ENCODE data around the gene KLHL8.

Gene KLHL8

GRCh38 chr4:87220094-87220822 lies at the start of gene KLHL8:
TSS of gene KLHL8 (minus strand) at chr4:87220618. CDS start at chr4:87195539, 25,079 bp downstream.
- H3K4me1 ChIP-seq (ENCODE audit: control insufficient read depth in 2 of 2, insufficient read depth in 2 of 2, low read length in 2 of 2): peaks cover 0 to 5% of the 10 kb centered on the region in 2 donors
- H3K4me3 ChIP-seq (ENCODE audit: low read length in 2 of 2): peak within 1 kb of the TSS; percentile 98 to 99
- H3K27me3 ChIP-seq (ENCODE audit: control insufficient read depth in 2 of 2, insufficient read depth in 2 of 2, low read length in 2 of 2): no peaks in the 10 kb centered on the region
- peak within 1 kb of the TSS; percentile 85 to 88 for H3K27ac ChIP-seq (ENCODE audit: low read depth in 2 of 2, low read length in 2 of 2)
- H3K9ac ChIP-seq (ENCODE audit: low read depth in 1 of 2, low read length in 2 of 2): peak within 1 kb of the TSS; percentile 86 to 95
- H3K36me3 ChIP-seq (ENCODE audit: control insufficient read depth in 2 of 2, insufficient read depth in 2 of 2, low read length in 2 of 2): no peaks in the 10 kb centered on the region
- no peaks in the 10 kb centered on the region for H3K9me3 ChIP-seq (ENCODE audit: control insufficient read depth in 2 of 2, low read length in 2 of 2)

- Histone ChIP-seq H3K4me3 (ENCODE audit: low read length in 2 of 2) (no peak overlapping the region), H3K9ac (ENCODE audit: low read depth in 1 of 2, low read length in 2 of 2) (no peak overlapping the region), H3K27ac (ENCODE audit: low read depth in 2 of 2, low read length in 2 of 2) (no peak overlapping the region), H3K36me3 (ENCODE audit: control insufficient read depth in 2 of 2, insufficient read depth in 2 of 2, low read length in 2 of 2) (no peaks in the 10 kb centered on the region), H3K27me3 (ENCODE audit: control insufficient read depth in 2 of 2, insufficient read depth in 2 of 2, low read length in 2 of 2) (no peaks in the 10 kb centered on the region), H3K4me1 (ENCODE audit: control insufficient read depth in 2 of 2, insufficient read depth in 2 of 2, low read length in 2 of 2) (no peaks in the 10 kb centered on the region), H3K9me3 (ENCODE audit: control insufficient read depth in 2 of 2, low read length in 2 of 2) (no peaks in the 10 kb centered on the region)
These were observed 49.7 kb upstream of the KLHL8 start for GRCh38 chr4:87270144-87270543.

GRCh38 chr4:87268411-87268810 lies 48.0 kb upstream of the KLHL8 start:
- no peaks in the 10 kb centered on the region for H3K4me1 ChIP-seq (ENCODE audit: control insufficient read depth in 2 of 2, insufficient read depth in 2 of 2, low read length in 2 of 2)
- H3K9me3 ChIP-seq (ENCODE audit: control insufficient read depth in 2 of 2, low read length in 2 of 2): no peaks in the 10 kb centered on the region
- H3K9ac ChIP-seq (ENCODE audit: low read depth in 1 of 2, low read length in 2 of 2): no peak overlapping the region
- no peak overlapping the region for H3K27ac ChIP-seq (ENCODE audit: low read depth in 2 of 2, low read length in 2 of 2)
- no peaks in the 10 kb centered on the region for H3K36me3 ChIP-seq (ENCODE audit: control insufficient read depth in 2 of 2, insufficient read depth in 2 of 2, low read length in 2 of 2)
- H3K4me3 ChIP-seq (ENCODE audit: low read length in 2 of 2): no peak overlapping the region
- H3K27me3 ChIP-seq (ENCODE audit: control insufficient read depth in 2 of 2, insufficient read depth in 2 of 2, low read length in 2 of 2): no peaks in the 10 kb centered on the region

GRCh38 chr4:87266986-87267385 lies 46.6 kb upstream of the KLHL8 start:
- H3K27me3 ChIP-seq (ENCODE audit: control insufficient read depth in 2 of 2, insufficient read depth in 2 of 2, low read length in 2 of 2): no peaks in the 10 kb centered on the region
- H3K9ac ChIP-seq (ENCODE audit: low read depth in 1 of 2, low read length in 2 of 2): no peak overlapping the region
- H3K4me3 ChIP-seq (ENCODE audit: low read length in 2 of 2): no peak overlapping the region
- H3K9me3 ChIP-seq (ENCODE audit: control insufficient read depth in 2 of 2, low read length in 2 of 2): peaks cover 0 to 5% of the 10 kb centered on the region in 2 donors
- no peaks in the 10 kb centered on the region for H3K36me3 ChIP-seq (ENCODE audit: control insufficient read depth in 2 of 2, insufficient read depth in 2 of 2, low read length in 2 of 2)
- no peak overlapping the region for H3K27ac ChIP-seq (ENCODE audit: low read depth in 2 of 2, low read length in 2 of 2)
- no peaks in the 10 kb centered on the region for H3K4me1 ChIP-seq (ENCODE audit: control insufficient read depth in 2 of 2, insufficient read depth in 2 of 2, low read length in 2 of 2)

- H3K9me3 ChIP-seq (ENCODE audit: control insufficient read depth in 2 of 2, low read length in 2 of 2): peaks cover 0 to 5% of the 10 kb centered on the region in 2 donors
- no peak overlapping the region for H3K9ac ChIP-seq (ENCODE audit: low read depth in 1 of 2, low read length in 2 of 2)
- no peaks in the 10 kb centered on the region for H3K27me3 ChIP-seq (ENCODE audit: control insufficient read depth in 2 of 2, insufficient read depth in 2 of 2, low read length in 2 of 2)
- no peak overlapping the region for H3K27ac ChIP-seq (ENCODE audit: low read depth in 2 of 2, low read length in 2 of 2)
- H3K36me3 ChIP-seq (ENCODE audit: control insufficient read depth in 2 of 2, insufficient read depth in 2 of 2, low read length in 2 of 2): no peaks in the 10 kb centered on the region
- H3K4me3 ChIP-seq (ENCODE audit: low read length in 2 of 2): no peak overlapping the region
- no peaks in the 10 kb centered on the region for H3K4me1 ChIP-seq (ENCODE audit: control insufficient read depth in 2 of 2, insufficient read depth in 2 of 2, low read length in 2 of 2)
These were observed 42.5 kb upstream of the KLHL8 start for GRCh38 chr4:87262886-87263285.

- Histone ChIP-seq H3K4me1 (ENCODE audit: control insufficient read depth in 2 of 2, insufficient read depth in 2 of 2, low read length in 2 of 2) (no peaks in the 10 kb centered on the region), H3K27ac (ENCODE audit: low read depth in 2 of 2, low read length in 2 of 2) (no peak overlapping the region), H3K4me3 (ENCODE audit: low read length in 2 of 2) (no peak overlapping the region), H3K27me3 (ENCODE audit: control insufficient read depth in 2 of 2, insufficient read depth in 2 of 2, low read length in 2 of 2) (no peaks in the 10 kb centered on the region), H3K36me3 (ENCODE audit: control insufficient read depth in 2 of 2, insufficient read depth in 2 of 2, low read length in 2 of 2) (no peaks in the 10 kb centered on the region), H3K9me3 (ENCODE audit: control insufficient read depth in 2 of 2, low read length in 2 of 2) (peaks cover 0 to 5% of the 10 kb centered on the region in 2 donors), H3K9ac (ENCODE audit: low read depth in 1 of 2, low read length in 2 of 2) (no peak overlapping the region)
These were observed 40.1 kb upstream of the KLHL8 start for GRCh38 chr4:87260477-87260876.

GRCh38 chr4:87258677-87259076 lies 38.3 kb upstream of the KLHL8 start:
- Histone ChIP-seq H3K9me3 (ENCODE audit: control insufficient read depth in 2 of 2, low read length in 2 of 2) (peaks cover 0 to 5% of the 10 kb centered on the region in 2 donors), H3K27ac (ENCODE audit: low read depth in 2 of 2, low read length in 2 of 2) (no peak overlapping the region), H3K9ac (ENCODE audit: low read depth in 1 of 2, low read length in 2 of 2) (no peak overlapping the region), H3K4me3 (ENCODE audit: low read length in 2 of 2) (no peak overlapping the region), H3K36me3 (ENCODE audit: control insufficient read depth in 2 of 2, insufficient read depth in 2 of 2, low read length in 2 of 2) (no peaks in the 10 kb centered on the region), H3K27me3 (ENCODE audit: control insufficient read depth in 2 of 2, insufficient read depth in 2 of 2, low read length in 2 of 2) (no peaks in the 10 kb centered on the region), H3K4me1 (ENCODE audit: control insufficient read depth in 2 of 2, insufficient read depth in 2 of 2, low read length in 2 of 2) (no peaks in the 10 kb centered on the region)

- Histone ChIP-seq H3K9ac (ENCODE audit: low read depth in 1 of 2, low read length in 2 of 2) (no peak overlapping the region), H3K27me3 (ENCODE audit: control insufficient read depth in 2 of 2, insufficient read depth in 2 of 2, low read length in 2 of 2) (no peaks in the 10 kb centered on the region)
These were observed 37.1 kb upstream of the KLHL8 start for GRCh38 chr4:87257523-87257922.

GRCh38 chr4:87255755-87256154 lies 35.3 kb upstream of the KLHL8 start:
- Histone ChIP-seq H3K27me3 (ENCODE audit: control insufficient read depth in 2 of 2, insufficient read depth in 2 of 2, low read length in 2 of 2) (no peaks in the 10 kb centered on the region), H3K4me1 (ENCODE audit: control insufficient read depth in 2 of 2, insufficient read depth in 2 of 2, low read length in 2 of 2) (no peaks in the 10 kb centered on the region), H3K36me3 (ENCODE audit: control insufficient read depth in 2 of 2, insufficient read depth in 2 of 2, low read length in 2 of 2) (no peaks in the 10 kb centered on the region), H3K9ac (ENCODE audit: low read depth in 1 of 2, low read length in 2 of 2) (no peak overlapping the region), H3K27ac (ENCODE audit: low read depth in 2 of 2, low read length in 2 of 2) (no peak overlapping the region), H3K4me3 (ENCODE audit: low read length in 2 of 2) (no peak overlapping the region), H3K9me3 (ENCODE audit: control insufficient read depth in 2 of 2, low read length in 2 of 2) (no peaks in the 10 kb centered on the region)

More at GRCh38 chr4:87257523-87257922, 37.1 kb upstream of the KLHL8 start:
- no peak overlapping the region for H3K4me3 ChIP-seq (ENCODE audit: low read length in 2 of 2)
- no peaks in the 10 kb centered on the region for H3K36me3 ChIP-seq (ENCODE audit: control insufficient read depth in 2 of 2, insufficient read depth in 2 of 2, low read length in 2 of 2)
- no peak overlapping the region for H3K27ac ChIP-seq (ENCODE audit: low read depth in 2 of 2, low read length in 2 of 2)
- H3K4me1 ChIP-seq (ENCODE audit: control insufficient read depth in 2 of 2, insufficient read depth in 2 of 2, low read length in 2 of 2): no peaks in the 10 kb centered on the region
- H3K9me3 ChIP-seq (ENCODE audit: control insufficient read depth in 2 of 2, low read length in 2 of 2): no peaks in the 10 kb centered on the region

GRCh38 chr4:87251106-87251505 lies 30.7 kb upstream of the KLHL8 start:
- Histone ChIP-seq H3K9me3 (ENCODE audit: control insufficient read depth in 2 of 2, low read length in 2 of 2) (peaks cover 0 to 4% of the 10 kb centered on the region in 2 donors), H3K27ac (ENCODE audit: low read depth in 2 of 2, low read length in 2 of 2) (no peak overlapping the region), H3K27me3 (ENCODE audit: control insufficient read depth in 2 of 2, insufficient read depth in 2 of 2, low read length in 2 of 2) (no peaks in the 10 kb centered on the region), H3K36me3 (ENCODE audit: control insufficient read depth in 2 of 2, insufficient read depth in 2 of 2, low read length in 2 of 2) (no peaks in the 10 kb centered on the region), H3K4me3 (ENCODE audit: low read length in 2 of 2) (no peak overlapping the region), H3K9ac (ENCODE audit: low read depth in 1 of 2, low read length in 2 of 2) (no peak overlapping the region), H3K4me1 (ENCODE audit: control insufficient read depth in 2 of 2, insufficient read depth in 2 of 2, low read length in 2 of 2) (peaks cover 0 to 3% of the 10 kb centered on the region in 2 donors)
